ENCODE measurements around the gene SLC39A6.

DNA sequence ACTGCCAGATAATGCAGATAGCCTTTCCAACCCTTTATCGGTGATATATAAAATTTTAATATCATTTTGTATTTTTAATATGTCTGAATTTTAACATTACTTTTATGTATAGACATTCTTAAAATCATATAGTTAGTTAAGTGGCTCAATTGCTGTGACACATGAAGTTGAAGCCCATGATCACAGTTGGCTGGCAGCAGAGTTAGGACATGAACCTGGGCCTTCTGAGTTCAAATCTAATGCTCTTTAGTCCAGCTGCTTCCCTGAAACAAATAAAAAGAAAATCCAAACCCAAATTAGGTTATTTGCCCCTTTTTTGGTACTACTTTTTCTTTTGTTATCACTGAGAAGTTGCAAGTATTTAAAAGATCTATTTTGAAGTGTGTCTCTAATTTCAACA, 6.1 kb upstream of the SLC39A6 start:
- TF ChIP-seq CTCF (IDR thresholded peaks at IDR 0.05; ENCODE audit: insufficient read depth, low read depth, low read length) = no peak
- TF ChIP-seq EZH2 (IDR thresholded peaks at IDR 0.05; ENCODE audit: insufficient read depth, low read length) = no peak

Measured in astrocyte (in vitro differentiated cells and primary cell).